ENCODE data around the gene FAM107B. TPM values are rescaled to one million over a fixed set of nuclear protein-coding genes. Genes with fewer than 3 reads are reported as not detected.

FAM107B gene
- total RNA-seq, 3 donors from 2014 or later, result 30.8 to 56.1 (median 51.8) TPM

GRCh38 chr10:14670551-14671240 lies 104.0 kb downstream of the FAM107B start:
- no peak overlapping the region for H3K4me3 ChIP-seq
- no peaks in the 10 kb centered on the region for H3K27me3 ChIP-seq
- TF ChIP-seq POLR2A (IDR thresholded peaks at IDR 0.05) (no peak), POLR2AphosphoS5 (IDR thresholded peaks at IDR 0.05) (no peak), CTCF (IDR thresholded peaks at IDR 0.05) (no peak)
- peak overlapping the region; percentile 6 to 52 for H3K27ac ChIP-seq
- intact Hi-C loops (cut with DNase I; ENCODE audit: low total_unique reads), result no loop called here
- H3K4me1 ChIP-seq, result no peaks in the 10 kb centered on the region
- H3K9me3 ChIP-seq, result no peaks in the 10 kb centered on the region
- H3K36me3 ChIP-seq, result no peaks in the 10 kb centered on the region
- DNase-seq (ENCODE audit: low spot score in 2 of 2), result no peak

GRCh38 chr10:14669576-14669975 lies 105.1 kb downstream of the FAM107B start:
- no peak for TF ChIP-seq CTCF (IDR thresholded peaks at IDR 0.05)
- no peak for TF ChIP-seq POLR2A (IDR thresholded peaks at IDR 0.05)
- TF ChIP-seq POLR2AphosphoS5 (IDR thresholded peaks at IDR 0.05), result no peak
- no peak overlapping the region for H3K27ac ChIP-seq
- intact Hi-C loops (cut with DNase I; ENCODE audit: low total_unique reads), result no loop called here

GRCh38 chr10:14667781-14668180 lies 106.9 kb downstream of the FAM107B start:
- intact Hi-C loops (cut with DNase I; ENCODE audit: low total_unique reads), result no loop called here
- TF ChIP-seq POLR2AphosphoS5 (IDR thresholded peaks at IDR 0.05) (no peak), POLR2A (IDR thresholded peaks at IDR 0.05) (no peak), CTCF (IDR thresholded peaks at IDR 0.05) (no peak)
- no peak overlapping the region for H3K27ac ChIP-seq

More at GRCh38 chr10:14669576-14669975, 105.1 kb downstream of the FAM107B start:
- no peaks in the 10 kb centered on the region for H3K9me3 ChIP-seq
- no peak for DNase-seq (ENCODE audit: low spot score in 2 of 2)
- H3K4me3 ChIP-seq, result no peak overlapping the region
- no peaks in the 10 kb centered on the region for H3K27me3 ChIP-seq
- no peaks in the 10 kb centered on the region for H3K4me1 ChIP-seq
- H3K36me3 ChIP-seq, result no peaks in the 10 kb centered on the region

GRCh38 chr10:14667280-14667679 lies 107.4 kb downstream of the FAM107B start:
- intact Hi-C loops (cut with DNase I; ENCODE audit: low total_unique reads), result no loop called here
- no peak for DNase-seq (ENCODE audit: low spot score in 2 of 2)
- no peaks in the 10 kb centered on the region for H3K9me3 ChIP-seq

More at GRCh38 chr10:14667781-14668180, 106.9 kb downstream of the FAM107B start:
- H3K4me3 ChIP-seq, result no peak overlapping the region
- H3K27me3 ChIP-seq, result no peaks in the 10 kb centered on the region
- no peaks in the 10 kb centered on the region for H3K9me3 ChIP-seq
- no peaks in the 10 kb centered on the region for H3K4me1 ChIP-seq
- no peaks in the 10 kb centered on the region for H3K36me3 ChIP-seq
- DNase-seq (ENCODE audit: low spot score in 2 of 2), result no peak

More at GRCh38 chr10:14667280-14667679, 107.4 kb downstream of the FAM107B start:
- H3K27me3 ChIP-seq, result no peaks in the 10 kb centered on the region
- no peaks in the 10 kb centered on the region for H3K4me1 ChIP-seq
- no peak overlapping the region for H3K27ac ChIP-seq
- no peaks in the 10 kb centered on the region for H3K36me3 ChIP-seq
- TF ChIP-seq CTCF (IDR thresholded peaks at IDR 0.05) (no peak), POLR2A (IDR thresholded peaks at IDR 0.05) (no peak), POLR2AphosphoS5 (IDR thresholded peaks at IDR 0.05) (no peak)
- H3K4me3 ChIP-seq, result no peak overlapping the region

All from breast epithelium (tissue), 4 donors.